ENCODE measurements around the gene PLCG1. TPM values are rescaled to one million over a fixed set of nuclear protein-coding genes. Genes with fewer than 3 reads are reported as not detected.
"Not testable (repeated sequence)": the region's sequence is repeated elsewhere in the genome, so short reads cannot be mapped to it uniquely, and the experiment has no call there.

PLCG1 gene
- total and polyA plus RNA-seq, 3 donors from 2014 or later: 118 to 186 (median 184) TPM

DNA sequence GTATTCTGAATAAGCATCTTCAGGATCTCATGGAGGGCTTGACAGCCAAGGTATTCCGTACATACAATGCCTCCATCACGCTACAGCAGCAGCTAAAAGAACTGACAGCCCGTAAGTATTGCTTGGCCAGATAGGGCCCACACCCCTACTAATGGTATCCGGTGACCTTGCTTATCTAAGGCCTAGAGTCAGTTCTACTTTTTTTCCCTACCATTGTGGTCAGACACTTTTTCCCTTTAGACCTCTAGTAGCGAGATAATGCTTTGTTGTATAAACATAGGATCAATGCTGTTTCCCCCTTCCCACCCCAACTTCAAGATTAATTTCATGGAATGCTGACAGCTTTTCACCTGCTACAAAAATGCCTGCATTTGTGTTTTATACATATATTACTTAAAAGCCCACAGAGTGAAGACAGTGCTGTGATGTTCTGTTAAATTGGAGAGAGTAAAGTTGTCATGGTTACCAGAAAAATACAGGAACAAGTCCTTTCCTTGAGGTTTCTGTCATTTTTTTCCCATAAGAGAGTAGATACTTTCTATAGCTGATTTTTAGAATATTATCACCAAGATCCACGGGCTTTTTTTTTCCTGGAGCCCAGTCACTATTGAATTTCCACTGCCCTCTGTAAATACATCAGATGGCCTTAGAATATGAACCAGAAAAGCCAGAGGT lies 20.9 kb upstream of the PLCG1 start:
- intact Hi-C loops (cut with DNase I; ENCODE audit: low total_unique reads): no loop called here
- 90% methylated on average over 6 of the region's 6 CpGs for WGBS, 2 donors
- no peaks in the 10 kb centered on the region for H3K27me3 ChIP-seq

DNA sequence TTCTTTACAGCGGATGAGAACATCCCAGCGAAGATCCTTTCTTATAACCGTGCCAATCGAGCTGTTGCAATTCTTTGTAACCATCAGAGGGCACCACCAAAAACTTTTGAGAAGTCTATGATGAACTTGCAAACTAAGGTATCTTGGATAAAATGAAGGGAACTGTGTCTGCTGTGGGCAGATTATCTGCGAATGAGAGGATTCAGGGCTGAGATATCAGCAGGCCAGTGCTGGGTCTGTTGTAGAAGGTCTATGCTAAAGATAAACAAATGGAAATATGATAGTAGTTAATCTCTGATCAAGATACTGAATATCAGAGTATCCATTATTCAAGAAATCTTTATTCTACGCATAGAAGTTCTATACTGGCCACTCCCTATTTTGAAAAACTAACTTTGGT lies 19.2 kb upstream of the PLCG1 start:
- H3K36me3 ChIP-seq (ENCODE audit: low read depth, missing control alignments); DNase-seq; H3K9me3 ChIP-seq; intact Hi-C loops (cut with DNase I; ENCODE audit: low total_unique reads); H3K4me1 ChIP-seq; H3K27me3 ChIP-seq; H3K27ac ChIP-seq; H3K4me3 ChIP-seq: not testable (repeated sequence)
- WGBS, 2 donors: 75 to 76% methylated on average over 6 of the region's 6 CpGs

More for the DNA sequence above, 20.9 kb upstream of the PLCG1 start:
- no peak overlapping the region for H3K27ac ChIP-seq
- no peaks in the 10 kb centered on the region for H3K4me1 ChIP-seq
- no peaks in the 10 kb centered on the region for H3K9me3 ChIP-seq
- no peak for DNase-seq
- H3K4me3 ChIP-seq: no peak overlapping the region
- no peak for TF ChIP-seq POLR2A (IDR thresholded peaks at IDR 0.05)
- H3K36me3 ChIP-seq (ENCODE audit: low read depth, missing control alignments): no peaks in the 10 kb centered on the region

DNA sequence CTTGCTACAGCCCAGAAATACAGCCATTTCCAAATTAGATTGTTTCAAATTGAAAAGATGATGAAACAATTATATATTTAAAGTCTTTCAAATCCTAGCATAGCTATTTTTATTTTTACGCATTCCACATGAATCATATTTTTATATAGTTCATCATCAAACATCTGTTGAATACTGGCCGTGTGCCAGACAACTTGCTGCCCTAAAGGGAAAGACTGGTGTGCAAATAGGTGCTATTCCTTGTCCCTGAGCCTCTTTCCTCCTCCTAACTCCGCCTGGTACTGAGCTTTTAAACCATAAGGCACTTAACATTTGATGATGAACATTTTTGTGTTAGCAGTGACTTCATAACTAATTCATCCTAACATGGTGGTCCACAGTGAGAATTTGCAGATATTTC lies 18.7 kb upstream of the PLCG1 start:
- H3K27ac ChIP-seq: no peak overlapping the region
- 81 to 85% methylated on average over 3 of the region's 3 CpGs for WGBS, 2 donors
- no peaks in the 10 kb centered on the region for H3K27me3 ChIP-seq
- no peaks in the 10 kb centered on the region for H3K36me3 ChIP-seq (ENCODE audit: low read depth, missing control alignments)
- no peak overlapping the region for H3K4me3 ChIP-seq
- no peak for DNase-seq
- TF ChIP-seq, protein P1, sequence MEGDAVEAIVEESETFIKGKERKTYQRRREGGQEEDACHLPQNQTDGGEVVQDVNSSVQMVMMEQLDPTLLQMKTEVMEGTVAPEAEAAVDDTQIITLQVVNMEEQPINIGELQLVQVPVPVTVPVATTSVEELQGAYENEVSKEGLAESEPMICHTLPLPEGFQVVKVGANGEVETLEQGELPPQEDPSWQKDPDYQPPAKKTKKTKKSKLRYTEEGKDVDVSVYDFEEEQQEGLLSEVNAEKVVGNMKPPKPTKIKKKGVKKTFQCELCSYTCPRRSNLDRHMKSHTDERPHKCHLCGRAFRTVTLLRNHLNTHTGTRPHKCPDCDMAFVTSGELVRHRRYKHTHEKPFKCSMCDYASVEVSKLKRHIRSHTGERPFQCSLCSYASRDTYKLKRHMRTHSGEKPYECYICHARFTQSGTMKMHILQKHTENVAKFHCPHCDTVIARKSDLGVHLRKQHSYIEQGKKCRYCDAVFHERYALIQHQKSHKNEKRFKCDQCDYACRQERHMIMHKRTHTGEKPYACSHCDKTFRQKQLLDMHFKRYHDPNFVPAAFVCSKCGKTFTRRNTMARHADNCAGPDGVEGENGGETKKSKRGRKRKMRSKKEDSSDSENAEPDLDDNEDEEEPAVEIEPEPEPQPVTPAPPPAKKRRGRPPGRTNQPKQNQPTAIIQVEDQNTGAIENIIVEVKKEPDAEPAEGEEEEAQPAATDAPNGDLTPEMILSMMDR (IDR thresholded peaks at IDR 0.05): no peak
- no peak for TF ChIP-seq POLR2A (IDR thresholded peaks at IDR 0.05)
- H3K9me3 ChIP-seq: no peaks in the 10 kb centered on the region
- H3K4me1 ChIP-seq: no peaks in the 10 kb centered on the region
- intact Hi-C loops (cut with DNase I; ENCODE audit: low total_unique reads): no loop called here

DNA sequence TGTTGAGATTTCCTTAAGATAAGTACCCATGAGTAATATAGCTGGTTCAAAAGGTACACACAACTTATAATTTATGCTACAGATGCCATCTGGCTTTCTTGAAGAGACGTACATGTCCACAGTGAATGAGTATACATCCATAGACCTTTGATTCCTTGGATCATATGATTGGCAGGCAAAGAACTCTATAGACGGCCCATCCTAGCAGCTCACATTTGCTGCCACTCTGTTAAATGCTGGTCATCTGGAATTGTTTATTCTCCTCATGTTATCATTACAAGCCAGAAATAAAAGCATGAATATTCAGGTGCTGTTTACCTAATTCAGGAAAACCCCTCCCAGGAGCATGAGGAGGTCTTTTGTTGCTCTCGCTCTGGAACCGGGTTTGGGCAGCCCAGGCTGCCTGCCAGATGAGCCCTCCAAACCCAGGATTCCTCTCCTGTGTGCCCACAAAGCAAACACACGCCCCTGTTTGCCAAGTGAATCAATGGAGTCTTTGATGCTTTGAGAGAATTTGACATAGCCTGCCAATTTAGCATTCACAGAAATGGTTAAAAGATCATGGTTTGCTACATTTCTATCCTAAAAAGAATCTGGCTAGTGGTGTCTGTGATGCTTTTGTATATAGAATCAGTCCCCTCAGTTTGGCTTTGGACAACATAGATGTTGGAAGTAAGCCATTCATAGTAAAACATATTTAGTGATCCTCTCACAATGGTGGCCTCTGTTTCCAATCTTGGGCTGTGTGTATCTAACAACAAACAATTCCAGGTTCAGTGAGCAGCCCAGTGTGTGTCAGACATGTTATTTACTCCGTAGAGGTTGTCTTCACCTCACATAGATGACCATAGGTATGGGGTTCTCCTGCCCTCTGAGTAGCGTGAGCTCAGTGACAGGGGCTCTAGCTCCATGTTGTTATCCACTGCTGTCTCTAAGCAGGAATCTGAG lies 17.5 kb upstream of the PLCG1 start:
- Histone ChIP-seq H3K9me3 (no peaks in the 10 kb centered on the region), H3K4me1 (no peaks in the 10 kb centered on the region), H3K27me3 (no peaks in the 10 kb centered on the region), H3K27ac (no peak overlapping the region), H3K4me3 (no peak overlapping the region), H3K36me3 (ENCODE audit: low read depth, missing control alignments) (no peaks in the 10 kb centered on the region)
- no peak for DNase-seq
- TF ChIP-seq, protein P1 (IDR thresholded peaks at IDR 0.05): no peak
- TF ChIP-seq POLR2A (IDR thresholded peaks at IDR 0.05): no peak
- 88 to 94% methylated on average over 7 of the region's 7 CpGs for WGBS, 2 donors
- intact Hi-C loops (cut with DNase I; ENCODE audit: low total_unique reads): no loop called here

DNA sequence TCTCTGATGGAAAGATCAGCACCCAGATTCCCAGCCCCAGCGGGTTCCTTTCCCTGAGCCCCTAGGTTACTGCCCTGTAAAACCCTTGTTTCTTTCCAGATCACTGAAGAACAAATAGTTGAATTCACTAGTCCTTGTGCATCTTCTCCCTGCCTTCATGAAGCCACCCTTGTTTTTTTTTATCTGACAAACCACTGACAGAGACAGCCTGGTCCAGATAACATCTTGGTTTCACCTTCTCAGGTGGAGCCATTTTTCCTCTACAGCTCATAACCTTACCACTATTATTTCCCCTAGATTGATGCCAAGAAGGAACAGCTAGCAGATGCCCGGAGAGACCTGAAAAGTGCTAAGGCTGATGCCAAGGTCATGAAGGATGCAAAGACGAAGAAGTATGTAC lies 15.9 kb upstream of the PLCG1 start:
- H3K36me3 ChIP-seq (ENCODE audit: low read depth, missing control alignments): no peaks in the 10 kb centered on the region
- no peak overlapping the region for H3K27ac ChIP-seq
- no peaks in the 10 kb centered on the region for H3K9me3 ChIP-seq
- no peak overlapping the region for H3K4me3 ChIP-seq
- H3K27me3 ChIP-seq: no peaks in the 10 kb centered on the region
- H3K4me1 ChIP-seq: no peaks in the 10 kb centered on the region
- TF ChIP-seq, protein P1 (IDR thresholded peaks at IDR 0.05): no peak
- TF ChIP-seq POLR2A (IDR thresholded peaks at IDR 0.05): no peak
- 87 to 89% methylated on average over 3 of the region's 3 CpGs for WGBS, 2 donors
- DNase-seq: no peak
- intact Hi-C loops (cut with DNase I; ENCODE audit: low total_unique reads): no loop called here
